Measurements from ENCODE around the gene COMMD10. TPM values are rescaled to one million over a fixed set of nuclear protein-coding genes. Genes with fewer than 3 reads are reported as not detected.

The COMMD10 gene
- total and polyA plus RNA-seq, 2 of the 8 experiments (the other 6 are each of a cell fraction or from before 2014, with no cell fraction given), result 16.5 to 43.4 TPM

- POLR2A ChIA-PET (ENCODE audit: partially characterized antibody), result no interaction called here
- no peak overlapping the region for H2BK5ac ChIP-seq (ENCODE audit: low read depth, low read length)
- no peak for FAIRE-seq
Measured at GRCh38 chr5:116296335-116297072, 211.7 kb downstream of the COMMD10 start.

More at GRCh38 chr5:116296335-116297072, 211.7 kb downstream of the COMMD10 start:
- WGBS, 2 experiments (ENCODE audit: extremely low coverage in 1 of 2, insufficient coverage in 1 of 2, insufficient read length in 1 of 2, insufficient replicate concordance in 2 of 2, low coverage in 1 of 2, low lambda C conversion rate in 2 of 2, missing lambda C conversion rate in 1 of 2), result 81% methylated on average over 4 of the region's 4 CpGs; no CpG with 5 or more reads in 1 of the 2 experiments
- no peaks in the 10 kb centered on the region for H3K23me2 ChIP-seq (ENCODE audit: low read depth, low read length)
- no peak overlapping the region for H2BK15ac ChIP-seq (ENCODE audit: low read length)
- H3K27me3 ChIP-seq (replicated peaks in 1 of 4; ENCODE audit: control insufficient read depth in 3 of 4, extremely low read depth in 1 of 4, insufficient read depth in 3 of 4, low read length in 3 of 4), result no peaks in the 10 kb centered on the region
- H2BK20ac ChIP-seq (ENCODE audit: low read length), result no peak overlapping the region
- TF ChIP-seq CTCF (IDR thresholded peaks at IDR 0.05; ENCODE audit: control extremely low read depth in 1 of 3, insufficient read depth in 1 of 3, low read depth in 1 of 3, low read length in 3 of 3), result no peak
- no peak for TF ChIP-seq E2F6 (IDR thresholded peaks at IDR 0.05)
- no peak for TF ChIP-seq KDM4A (IDR thresholded peaks at IDR 0.05; ENCODE audit: low read depth, low read length, severe bottlenecking)
- TF ChIP-seq TBP (IDR thresholded peaks at IDR 0.05; ENCODE audit: low read depth, low read length), result no peak
- no peak for TF ChIP-seq NANOG (IDR thresholded peaks at IDR 0.05; ENCODE audit: insufficient read depth, low read depth, low read length, poor library complexity, severe bottlenecking)
- TF ChIP-seq RAD21 (IDR thresholded peaks at IDR 0.05 in 1 of 2, conservative IDR thresholded peaks at IDR 0.05 in 1 of 2; ENCODE audit: low read depth in 2 of 2, low read length in 2 of 2), result no peak
- H3K79me1 ChIP-seq (ENCODE audit: low read depth, low read length), result no peaks in the 10 kb centered on the region
- H3K9me3 ChIP-seq (ENCODE audit: insufficient read depth in 2 of 2, low read depth in 1 of 2, low read length in 1 of 2), result peaks cover 0 to 2% of the 10 kb centered on the region in 2 experiments; a peak in 1 of 4 replicates
- no peak overlapping the region for H4K8ac ChIP-seq (ENCODE audit: extremely low read depth, insufficient read depth, low read length)
- H3K4me2 ChIP-seq (ENCODE audit: insufficient read depth in 1 of 2, low read depth in 2 of 2, low read length in 2 of 2), result no peak overlapping the region
- no peak overlapping the region for H4K91ac ChIP-seq (replicated peaks; ENCODE audit: insufficient read length, low read length)
- H3K27ac ChIP-seq (ENCODE audit: low read depth, low read length), result no peak overlapping the region
- H2BK120ac ChIP-seq (replicated peaks; ENCODE audit: low read depth, low read length), result no peak overlapping the region
- DNase-seq (ENCODE audit: low read depth in 1 of 2, low spot score in 2 of 2), result no peak
- CTCF ChIA-PET (ENCODE audit: partially characterized antibody), result interaction anchor here (1.0 to 1.6 kb wide), 3 partner anchors 18 to 65 kb away, joined by 3 to 5 read pairs (median 3); no protein-coding TSS in a partner anchor
- no peaks in the 10 kb centered on the region for H3K79me2 ChIP-seq (ENCODE audit: control insufficient read depth in 1 of 2, insufficient read depth in 2 of 2, low read length in 2 of 2)
- H4K5ac ChIP-seq (ENCODE audit: insufficient read length, low read depth, low read length), result no peak overlapping the region
- no peak overlapping the region for H3K23ac ChIP-seq (ENCODE audit: insufficient read length)
- no peak overlapping the region for H2BK12ac ChIP-seq (ENCODE audit: low read depth, low read length)
- H3K4me3 ChIP-seq (ENCODE audit: extremely low read depth in 1 of 4, insufficient read depth in 2 of 4, low read depth in 3 of 4, low read length in 4 of 4), result no peak overlapping the region
- H3K56ac ChIP-seq (replicated peaks; ENCODE audit: insufficient read length, low read depth, low read length), result no peak overlapping the region
- H3K14ac ChIP-seq (ENCODE audit: insufficient read length), result no peak overlapping the region
- H3K4ac ChIP-seq (replicated peaks; ENCODE audit: insufficient read length, low read depth, low read length), result no peak overlapping the region
- H3K36me3 ChIP-seq (ENCODE audit: control insufficient read depth in 2 of 4, insufficient read depth in 4 of 4, low read length in 3 of 4), result peaks cover 0 to 5% (median 0%) of the 10 kb centered on the region in 4 experiments; a peak in 2 of 8 replicates
- no peak overlapping the region for H2AFZ ChIP-seq (ENCODE audit: low read length)
- no peak overlapping the region for H3K9ac ChIP-seq (replicated peaks in 1 of 4; ENCODE audit: extremely low read depth in 1 of 4, low read depth in 3 of 4, low read length in 3 of 4)
- no peaks in the 10 kb centered on the region for H4K20me1 ChIP-seq (replicated peaks in 1 of 2; ENCODE audit: control insufficient read depth in 1 of 2, insufficient read depth in 2 of 2, low read length in 2 of 2)
- H3K4me1 ChIP-seq (replicated peaks in 1 of 4; ENCODE audit: control insufficient read depth in 3 of 4, insufficient read depth in 4 of 4, low read length in 3 of 4), result no peaks in the 10 kb centered on the region
- no peak overlapping the region for H2AK5ac ChIP-seq (ENCODE audit: low read depth, low read length)
- no peak overlapping the region for H3K18ac ChIP-seq (ENCODE audit: extremely low read depth, low read length)

Data from H1 (cell line).